ENCODE measurements around the gene TTC39A. TPM values are rescaled to one million over a fixed set of nuclear protein-coding genes. Genes with fewer than 3 reads are reported as not detected.

TTC39A gene
- polyA plus RNA-seq, 1 donor (not counting 4 experiments of a cell fraction or from before 2014, with no cell fraction given), result 1.4 TPM

DNA sequence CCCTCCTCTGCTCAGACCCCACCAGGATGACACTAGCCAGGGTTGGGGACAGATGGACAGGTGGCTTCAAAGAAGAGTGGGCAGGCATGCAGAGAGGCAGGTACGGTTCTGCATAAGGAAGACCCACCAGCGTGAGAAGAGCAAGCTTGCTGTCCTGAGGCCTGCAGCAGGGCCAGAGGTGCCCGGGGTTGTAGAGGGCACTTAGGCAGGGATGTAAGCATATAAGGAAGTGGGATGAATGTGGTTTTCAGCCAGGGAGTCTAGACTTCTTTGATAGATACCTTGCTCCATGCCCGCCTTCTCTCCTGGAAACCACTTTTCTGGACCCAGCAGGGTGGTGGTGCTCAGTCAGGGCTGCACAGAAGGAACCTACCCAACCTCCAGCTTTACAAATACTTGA is 1.4 kb downstream of the TTC39A start:
- no peak for DNase-seq (ENCODE audit: low read depth, low spot score)
- Histone ChIP-seq H3K27ac (ENCODE audit: control insufficient read depth, insufficient read depth, low read length) (no peak overlapping the region), H3K36me3 (ENCODE audit: control insufficient read depth in 2 of 2, extremely low read depth in 1 of 2, insufficient read depth in 2 of 2, low read length in 2 of 2) (no peaks in the 10 kb centered on the region), H3K9ac (ENCODE audit: control insufficient read depth, extremely low read depth, insufficient read depth, low read length) (no peak overlapping the region), H3K4me3 (ENCODE audit: control insufficient read depth in 2 of 3, extremely low read depth in 1 of 3, insufficient read depth in 2 of 3, low read depth in 1 of 3, low read length in 3 of 3) (no peak overlapping the region), H3K9me1 (ENCODE audit: control insufficient read depth, extremely low read depth, insufficient read depth, low read length) (no peaks in the 10 kb centered on the region), H3K4me2 (ENCODE audit: control insufficient read depth, extremely low read depth, insufficient read depth, low read depth, low read length) (no peak overlapping the region), H3K79me2 (ENCODE audit: control insufficient read depth, insufficient read depth, low read length) (no peaks in the 10 kb centered on the region), H3K9me3 (ENCODE audit: control insufficient read depth, low read depth, low read length) (no peaks in the 10 kb centered on the region), H3K4me1 (ENCODE audit: control insufficient read depth, extremely low read depth, insufficient read depth, low read length) (peaks cover 8% of the 10 kb centered on the region), H3K27me3 (ENCODE audit: control insufficient read depth, extremely low read depth, insufficient read depth, low read length) (peaks cover 8% of the 10 kb centered on the region), H2AFZ (ENCODE audit: control insufficient read depth, low read length) (no peak overlapping the region), H4K20me1 (ENCODE audit: control insufficient read depth, extremely low read depth, insufficient read depth, low read length) (no peaks in the 10 kb centered on the region)
- TF ChIP-seq, protein P1, sequence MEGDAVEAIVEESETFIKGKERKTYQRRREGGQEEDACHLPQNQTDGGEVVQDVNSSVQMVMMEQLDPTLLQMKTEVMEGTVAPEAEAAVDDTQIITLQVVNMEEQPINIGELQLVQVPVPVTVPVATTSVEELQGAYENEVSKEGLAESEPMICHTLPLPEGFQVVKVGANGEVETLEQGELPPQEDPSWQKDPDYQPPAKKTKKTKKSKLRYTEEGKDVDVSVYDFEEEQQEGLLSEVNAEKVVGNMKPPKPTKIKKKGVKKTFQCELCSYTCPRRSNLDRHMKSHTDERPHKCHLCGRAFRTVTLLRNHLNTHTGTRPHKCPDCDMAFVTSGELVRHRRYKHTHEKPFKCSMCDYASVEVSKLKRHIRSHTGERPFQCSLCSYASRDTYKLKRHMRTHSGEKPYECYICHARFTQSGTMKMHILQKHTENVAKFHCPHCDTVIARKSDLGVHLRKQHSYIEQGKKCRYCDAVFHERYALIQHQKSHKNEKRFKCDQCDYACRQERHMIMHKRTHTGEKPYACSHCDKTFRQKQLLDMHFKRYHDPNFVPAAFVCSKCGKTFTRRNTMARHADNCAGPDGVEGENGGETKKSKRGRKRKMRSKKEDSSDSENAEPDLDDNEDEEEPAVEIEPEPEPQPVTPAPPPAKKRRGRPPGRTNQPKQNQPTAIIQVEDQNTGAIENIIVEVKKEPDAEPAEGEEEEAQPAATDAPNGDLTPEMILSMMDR (optimal IDR thresholded peaks at IDR 0.05 in 1 of 3, IDR thresholded peaks at IDR 0.05 in 1 of 3, conservative IDR thresholded peaks at IDR 0.05 in 1 of 3; ENCODE audit: extremely low read depth in 1 of 3, insufficient read depth in 2 of 3, low read length in 3 of 3), result no peak
- TF ChIP-seq EZH2 (IDR thresholded peaks at IDR 0.05; ENCODE audit: low read length), result no peak
- FAIRE-seq, result no peak
- dilution Hi-C loops (cut with MboI; ENCODE audit: extremely low pct_ligation_motif_present, low sequenced_read_pairs), result no loop called here

DNA sequence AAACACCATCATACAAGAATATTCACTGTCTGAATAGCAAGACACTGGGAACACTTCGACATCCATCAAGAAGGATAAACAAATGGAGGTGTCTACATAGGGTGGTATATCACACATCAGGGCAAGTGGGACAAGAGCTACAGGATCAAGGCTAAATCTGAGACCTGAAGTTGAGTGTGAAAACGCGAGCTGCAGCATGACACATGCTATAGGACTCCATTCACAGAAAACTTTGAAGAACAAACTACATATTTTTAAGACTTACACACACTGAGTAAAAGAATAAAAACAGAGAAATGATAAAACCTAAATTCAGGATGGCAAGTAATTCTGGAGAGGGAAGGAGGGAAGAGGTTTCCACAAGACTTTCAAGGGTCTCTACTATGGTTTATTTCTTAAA is 2.1 kb downstream of the TTC39A start:
- H3K9ac ChIP-seq (ENCODE audit: control insufficient read depth, extremely low read depth, insufficient read depth, low read length), result no peak overlapping the region
- no peak overlapping the region for H3K4me3 ChIP-seq (ENCODE audit: control insufficient read depth in 2 of 3, extremely low read depth in 1 of 3, insufficient read depth in 2 of 3, low read depth in 1 of 3, low read length in 3 of 3)
- peaks cover 8% of the 10 kb centered on the region for H3K4me1 ChIP-seq (ENCODE audit: control insufficient read depth, extremely low read depth, insufficient read depth, low read length)
- no peak overlapping the region for H3K4me2 ChIP-seq (ENCODE audit: control insufficient read depth, extremely low read depth, insufficient read depth, low read depth, low read length)
- no peaks in the 10 kb centered on the region for H3K36me3 ChIP-seq (ENCODE audit: control insufficient read depth in 2 of 2, extremely low read depth in 1 of 2, insufficient read depth in 2 of 2, low read length in 2 of 2)
- no peaks in the 10 kb centered on the region for H3K79me2 ChIP-seq (ENCODE audit: control insufficient read depth, insufficient read depth, low read length)
- no peak for DNase-seq (ENCODE audit: low read depth, low spot score)
- FAIRE-seq, result no peak
- no peaks in the 10 kb centered on the region for H3K9me1 ChIP-seq (ENCODE audit: control insufficient read depth, extremely low read depth, insufficient read depth, low read length)
- dilution Hi-C loops (cut with MboI; ENCODE audit: extremely low pct_ligation_motif_present, low sequenced_read_pairs), result no loop called here
- H4K20me1 ChIP-seq (ENCODE audit: control insufficient read depth, extremely low read depth, insufficient read depth, low read length), result no peaks in the 10 kb centered on the region
- H3K9me3 ChIP-seq (ENCODE audit: control insufficient read depth, low read depth, low read length), result no peaks in the 10 kb centered on the region
- H2AFZ ChIP-seq (ENCODE audit: control insufficient read depth, low read length), result no peak overlapping the region
- no peak overlapping the region for H3K27ac ChIP-seq (ENCODE audit: control insufficient read depth, insufficient read depth, low read length)
- H3K27me3 ChIP-seq (ENCODE audit: control insufficient read depth, extremely low read depth, insufficient read depth, low read length), result peaks cover 8% of the 10 kb centered on the region
- TF ChIP-seq, protein P1 (optimal IDR thresholded peaks at IDR 0.05 in 1 of 3, IDR thresholded peaks at IDR 0.05 in 1 of 3, conservative IDR thresholded peaks at IDR 0.05 in 1 of 3; ENCODE audit: extremely low read depth in 1 of 3, insufficient read depth in 2 of 3, low read length in 3 of 3), result no peak
- TF ChIP-seq EZH2 (IDR thresholded peaks at IDR 0.05; ENCODE audit: low read length), result no peak

Data from keratinocyte (primary cell).